OCI-LY1 (cell line): ENCODE measurements around the gene SORL1-AS1.

Experiments used
- EZH2 ChIP-seq: fragments of 200-600 bp; sonication (generic), shearing (Covaris generic); IDR thresholded peaks from 2 replicates; pipeline ENCODE4 v1.8.0; 2017; ENCODE audit warnings: borderline replicate concordance, mixed run types, mild to moderate bottlenecking, antibody characterized with exemption, low read length, moderate library complexity, mixed read lengths
- TF ChIP-seq, protein P1 (sequence below): fragments of 200-600 bp; sonication (generic), shearing (Covaris generic); IDR thresholded peaks from 2 replicates; pipeline ENCODE4 v1.5.1; 2017; ENCODE audit warnings: mild to moderate bottlenecking, antibody characterized with exemption, low read length, moderate library complexity, mixed read lengths

DNA sequence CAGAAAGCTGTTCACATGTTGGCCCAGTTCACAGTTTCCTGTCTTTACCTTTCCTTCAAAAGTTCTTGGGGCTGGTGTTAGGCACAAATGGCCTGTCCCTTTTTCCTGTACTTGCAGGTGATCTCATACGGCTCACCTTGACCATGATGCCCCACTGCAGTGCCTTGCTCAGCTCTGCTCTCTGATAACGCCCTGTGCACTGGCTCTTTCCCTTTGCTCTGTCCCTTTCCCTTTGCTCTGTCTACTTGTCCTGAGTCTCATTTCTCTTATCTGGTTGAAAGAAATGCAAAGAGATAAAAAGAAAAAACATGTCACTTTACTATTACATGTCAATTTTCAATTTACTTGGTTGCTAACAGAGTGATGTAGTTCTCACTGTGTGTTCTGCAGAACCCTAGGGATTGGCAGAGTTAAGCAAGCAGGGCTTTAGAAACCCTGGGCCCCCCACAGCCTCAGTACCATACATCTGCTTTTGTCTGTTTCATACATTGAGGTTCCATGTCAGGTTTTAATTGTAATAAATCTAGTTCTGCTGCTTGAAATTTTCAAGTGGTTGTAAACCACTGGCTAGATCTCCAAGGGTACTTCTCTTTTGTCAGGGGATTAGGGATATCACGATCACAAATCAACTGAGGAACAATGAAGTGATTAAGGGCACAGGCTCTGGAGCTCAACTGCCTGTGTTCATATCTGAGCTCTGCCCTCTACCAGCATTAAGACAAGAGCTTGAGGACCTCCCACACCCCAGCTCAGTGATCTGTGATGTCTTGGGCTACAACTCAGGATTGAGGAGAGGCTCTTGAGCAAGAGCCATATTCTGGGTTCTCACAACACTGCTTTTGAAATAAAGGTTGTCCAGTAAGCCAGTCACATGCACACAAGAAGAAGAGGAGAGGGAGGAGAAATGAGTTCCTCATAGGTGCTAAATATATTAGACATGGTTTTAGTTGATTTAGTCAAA, 16.9 kb downstream of the SORL1-AS1 start:
- TF ChIP-seq EZH2, result no peak
- TF ChIP-seq, protein P1, sequence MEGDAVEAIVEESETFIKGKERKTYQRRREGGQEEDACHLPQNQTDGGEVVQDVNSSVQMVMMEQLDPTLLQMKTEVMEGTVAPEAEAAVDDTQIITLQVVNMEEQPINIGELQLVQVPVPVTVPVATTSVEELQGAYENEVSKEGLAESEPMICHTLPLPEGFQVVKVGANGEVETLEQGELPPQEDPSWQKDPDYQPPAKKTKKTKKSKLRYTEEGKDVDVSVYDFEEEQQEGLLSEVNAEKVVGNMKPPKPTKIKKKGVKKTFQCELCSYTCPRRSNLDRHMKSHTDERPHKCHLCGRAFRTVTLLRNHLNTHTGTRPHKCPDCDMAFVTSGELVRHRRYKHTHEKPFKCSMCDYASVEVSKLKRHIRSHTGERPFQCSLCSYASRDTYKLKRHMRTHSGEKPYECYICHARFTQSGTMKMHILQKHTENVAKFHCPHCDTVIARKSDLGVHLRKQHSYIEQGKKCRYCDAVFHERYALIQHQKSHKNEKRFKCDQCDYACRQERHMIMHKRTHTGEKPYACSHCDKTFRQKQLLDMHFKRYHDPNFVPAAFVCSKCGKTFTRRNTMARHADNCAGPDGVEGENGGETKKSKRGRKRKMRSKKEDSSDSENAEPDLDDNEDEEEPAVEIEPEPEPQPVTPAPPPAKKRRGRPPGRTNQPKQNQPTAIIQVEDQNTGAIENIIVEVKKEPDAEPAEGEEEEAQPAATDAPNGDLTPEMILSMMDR, result no peak
